Islet precursor cell (in vitro differentiated cells): ENCODE measurements around the gene ARF1.

Experiments used
- DNase-seq: peaks from one replicate; pipeline ENCODE4 v3.0.0-alpha.2; 2018

ARF1 gene

GRCh38 chr1:228082214-228082917 is at the start of gene ARF1:
ARF1 (plus strand) TSS chr1:228082708; CDS start chr1:228097115, 14,407 bp downstream.
- peak; percentile 95 for DNase-seq

- DNase-seq, result no peak
Measured at GRCh38 chr1:228033376-228033775, 49.1 kb upstream of the ARF1 start.

GRCh38 chr1:228034954-228035837 is 47.3 kb upstream of the ARF1 start:
- peak; percentile 46 for DNase-seq

GRCh38 chr1:228035844-228036243 is 46.7 kb upstream of the ARF1 start:
- peak; percentile 35 for DNase-seq

GRCh38 chr1:228036701-228037231 is 45.7 kb upstream of the ARF1 start:
- peak; percentile 48 for DNase-seq

GRCh38 chr1:228037401-228038386 is 44.8 kb upstream of the ARF1 start:
- peak; percentile 57 for DNase-seq

- no peak for DNase-seq
Measured at GRCh38 chr1:228038387-228039005, 44.0 kb upstream of the ARF1 start.

GRCh38 chr1:228039006-228039903 is 43.3 kb upstream of the ARF1 start:
- DNase-seq, result peak; percentile 47

GRCh38 chr1:228039986-228040385 is 42.5 kb upstream of the ARF1 start:
- no peak for DNase-seq

GRCh38 chr1:228041316-228041715 is 41.2 kb upstream of the ARF1 start:
- DNase-seq, result no peak

GRCh38 chr1:228042508-228042907 is 40.0 kb upstream of the ARF1 start:
- DNase-seq, result no peak

- peak; percentile 69 for DNase-seq
Measured at GRCh38 chr1:228043281-228043848, 39.1 kb upstream of the ARF1 start.

GRCh38 chr1:228044961-228045360 is 37.5 kb upstream of the ARF1 start:
- DNase-seq, result peak; percentile 69

- peak; percentile 56 for DNase-seq
Measured at GRCh38 chr1:228045405-228045804, 37.1 kb upstream of the ARF1 start.

- DNase-seq, result peak; percentile 54
Measured at GRCh38 chr1:228045871-228046270, 36.6 kb upstream of the ARF1 start.

- DNase-seq, result peak; percentile 38
Measured at GRCh38 chr1:228046421-228047182, 35.9 kb upstream of the ARF1 start.

GRCh38 chr1:228047183-228047466 is 35.4 kb upstream of the ARF1 start:
- DNase-seq, result no peak

- peak; percentile 46 for DNase-seq
Measured at GRCh38 chr1:228048120-228048519, 34.4 kb upstream of the ARF1 start.

- peak; percentile 50 for DNase-seq
Measured at GRCh38 chr1:228048659-228049298, 33.7 kb upstream of the ARF1 start.
